HG02970 (cell line): ENCODE data around the gene TBXA2R.
"Not testable (repeated sequence)": the region's sequence is repeated elsewhere in the genome, so short reads cannot be mapped to it uniquely, and the experiment has no call there.

Experiments used
- ATAC-seq: cut with Tn5 transposase; IDR thresholded peaks from one replicate; pipeline ENCODE4 v1.9.1; 2021; ENCODE audit warnings: mild to moderate bottlenecking, moderate library complexity, moderate number of reproducible peaks; ENCODE audit not compliant: unreplicated experiment, low FRiP score

Gene TBXA2R

DNA sequence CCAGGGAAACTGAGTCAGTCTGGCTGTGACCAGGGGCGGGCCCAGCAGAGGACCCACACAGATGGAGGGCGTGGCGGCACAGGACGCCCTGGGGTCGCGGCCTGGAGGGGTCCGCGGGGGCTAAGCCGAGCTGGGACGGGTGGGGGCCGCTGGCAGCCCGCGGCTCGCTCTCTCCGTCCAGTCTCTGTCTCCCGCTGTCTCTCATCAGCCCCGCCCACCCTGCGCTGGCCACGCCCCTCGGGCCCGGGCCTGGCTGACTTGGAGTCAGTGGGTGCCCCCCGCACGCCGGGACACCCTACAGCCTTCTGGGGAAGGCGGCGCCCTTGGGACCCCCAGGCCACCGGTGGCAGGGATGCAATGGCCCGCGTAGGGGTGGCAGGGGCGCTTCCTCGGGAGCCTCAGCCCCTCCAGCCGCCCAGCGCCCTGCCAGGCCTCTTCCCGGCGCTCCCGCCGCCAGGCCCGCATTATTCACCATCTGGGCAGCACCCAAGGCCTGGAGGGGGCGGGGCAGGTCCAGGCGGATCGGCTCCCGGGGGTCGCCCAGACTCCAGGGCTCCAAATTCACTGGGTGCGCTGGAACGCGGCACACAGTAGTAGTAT, at the start of gene TBXA2R:
Gene TBXA2R, minus strand, starts transcription at position 186 of the 600 bp plus-strand sequence. CDS start 6,241 bp downstream, outside the sequence.
- no peak for ATAC-seq

DNA sequence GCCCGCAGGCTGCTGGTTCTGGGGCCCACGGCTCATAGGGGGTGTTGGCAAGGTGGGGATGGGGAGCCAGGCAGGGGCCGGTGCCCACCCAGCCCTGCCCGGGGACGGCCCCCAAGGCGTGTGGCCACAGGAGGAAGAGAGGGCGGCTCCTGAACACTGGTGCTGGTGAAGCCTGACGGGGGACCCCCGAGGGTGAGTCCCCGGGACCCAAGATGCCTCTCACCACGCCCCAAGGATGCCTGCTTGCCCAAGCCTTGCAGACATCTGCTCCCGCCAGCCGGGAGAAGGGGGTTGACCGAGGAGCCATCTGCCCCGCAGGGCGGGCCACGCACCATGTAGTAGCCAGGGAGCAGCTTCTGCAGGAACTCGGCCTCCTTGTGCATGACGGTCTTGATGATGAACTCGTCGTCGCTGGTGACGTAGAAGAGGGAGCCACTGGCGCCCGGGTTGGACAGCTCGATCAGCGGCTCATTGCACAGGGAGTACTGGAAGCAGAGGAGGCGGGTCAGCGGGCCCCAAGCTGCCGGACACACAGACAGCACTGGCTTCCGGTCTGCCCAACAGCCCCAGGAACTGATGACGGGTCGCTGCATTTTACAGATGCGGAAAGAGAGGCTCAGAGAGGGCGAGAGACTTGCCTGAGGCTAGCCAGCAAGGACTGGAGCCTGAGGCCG, 49.5 kb upstream of the TBXA2R start:
- no peak for ATAC-seq

GRCh38 chr19:3655402-3656072, 48.9 kb upstream of the TBXA2R start:
- ATAC-seq = no peak

- no peak for ATAC-seq
Measured at GRCh38 chr19:3653865-3654513, 47.3 kb upstream of the TBXA2R start.

GRCh38 chr19:3653081-3653795, 46.6 kb upstream of the TBXA2R start:
- no peak for ATAC-seq

GRCh38 chr19:3652422-3652821, 45.7 kb upstream of the TBXA2R start:
- no peak for ATAC-seq

GRCh38 chr19:3651684-3652083, 45.0 kb upstream of the TBXA2R start:
- no peak for ATAC-seq

DNA sequence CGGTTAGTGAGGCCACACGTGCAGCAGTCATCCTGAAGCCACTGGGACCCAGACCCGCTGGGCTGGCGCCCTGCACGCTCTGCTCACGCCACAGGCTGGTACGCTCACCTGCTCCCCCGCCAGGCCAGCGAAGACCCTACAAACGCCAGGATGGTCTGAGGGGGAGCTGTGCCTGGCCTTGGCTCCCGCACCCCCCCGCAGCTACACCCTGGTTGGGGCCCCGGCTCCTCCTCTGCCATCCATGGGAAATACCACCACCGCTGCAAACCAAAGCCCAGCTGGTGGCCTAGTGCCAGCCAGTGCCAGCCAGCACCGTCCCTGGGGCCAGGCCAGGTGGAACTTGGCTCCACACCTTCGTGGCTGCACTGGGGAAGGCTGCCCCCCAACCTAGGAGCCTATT, 43.2 kb upstream of the TBXA2R start:
- no peak for ATAC-seq

DNA sequence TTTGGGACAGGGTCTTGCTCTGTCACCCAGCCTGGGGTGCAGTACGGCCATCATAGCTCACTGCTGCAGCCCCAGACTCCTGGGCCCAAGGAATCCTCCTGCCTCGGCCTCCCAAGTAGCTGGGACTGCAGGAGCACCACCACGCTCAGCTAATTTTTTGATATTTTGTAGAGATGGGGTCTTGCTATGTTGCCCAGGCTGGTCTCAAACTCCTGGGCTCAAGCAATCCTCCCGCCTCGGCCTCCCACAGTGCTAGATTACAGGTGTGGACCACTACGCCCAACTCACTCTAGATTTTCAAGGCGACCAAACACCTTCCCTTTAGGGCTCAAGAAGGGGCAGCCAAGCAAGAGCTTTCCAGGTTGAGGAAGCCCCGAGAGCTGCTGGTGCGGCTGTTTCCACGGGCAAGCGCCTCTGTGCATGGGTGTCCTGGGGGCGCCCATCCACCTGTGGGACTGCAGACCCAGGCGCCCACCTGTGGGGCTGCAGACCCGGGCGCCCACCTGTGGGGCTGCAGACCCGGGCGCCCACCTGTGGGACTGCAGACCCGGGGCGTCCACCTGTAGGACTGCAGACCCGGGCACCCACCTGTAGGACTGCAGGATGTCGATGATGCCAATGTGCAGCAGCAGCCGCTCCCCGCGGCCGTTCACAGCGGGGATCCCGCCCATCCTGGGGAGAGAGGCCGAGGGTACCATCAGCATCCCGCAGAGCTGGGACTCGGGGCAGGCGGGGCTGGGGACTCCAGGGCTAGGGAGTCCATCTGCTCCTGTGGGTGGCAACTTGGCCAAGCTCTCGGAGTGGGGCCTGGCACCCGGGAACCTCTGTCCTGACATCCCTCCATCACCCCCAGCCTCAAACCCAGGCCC, 41.6 kb upstream of the TBXA2R start:
- ATAC-seq = no peak

GRCh38 chr19:3647102-3647501, 40.4 kb upstream of the TBXA2R start:
- not testable (repeated sequence) for ATAC-seq

DNA sequence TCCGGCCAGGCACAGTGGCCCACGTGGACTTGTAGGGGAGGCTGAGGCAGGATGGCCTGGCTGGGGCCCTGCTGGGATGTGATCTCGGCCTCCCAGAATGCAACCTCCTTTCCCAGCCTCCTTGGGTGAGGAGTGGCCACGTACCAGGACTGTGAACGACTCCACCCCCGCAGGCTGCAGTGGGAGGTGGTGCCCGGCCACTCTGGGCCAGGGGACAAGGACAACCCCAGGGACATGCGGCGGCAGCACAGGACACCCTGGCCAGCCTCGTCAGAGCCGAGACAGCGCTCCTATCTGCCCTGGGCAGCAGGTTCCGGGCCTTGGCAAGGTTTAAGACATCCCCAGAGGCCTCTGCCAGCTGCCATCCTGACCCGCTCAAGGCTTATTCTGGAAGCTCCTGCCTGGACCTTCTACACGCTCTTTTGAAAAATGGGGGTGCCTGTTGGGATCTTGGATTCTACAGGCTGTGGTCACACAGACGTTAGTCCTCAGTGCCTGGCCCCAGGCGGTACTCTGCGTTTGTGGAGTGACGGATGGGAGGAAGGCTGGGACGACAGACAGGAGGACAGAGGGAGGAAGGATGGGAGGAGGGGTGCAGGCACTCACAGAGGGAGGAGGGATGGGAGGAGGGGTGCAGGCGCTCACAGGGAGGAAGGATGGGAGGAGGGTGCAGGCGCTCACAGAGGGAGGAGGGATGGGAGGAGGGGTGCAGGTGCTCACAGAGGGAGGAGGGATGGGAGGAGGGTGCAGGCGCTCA, 39.8 kb upstream of the TBXA2R start:
- no peak for ATAC-seq

- ATAC-seq = no peak
Measured at GRCh38 chr19:3645726-3646125, 39.1 kb upstream of the TBXA2R start.

DNA sequence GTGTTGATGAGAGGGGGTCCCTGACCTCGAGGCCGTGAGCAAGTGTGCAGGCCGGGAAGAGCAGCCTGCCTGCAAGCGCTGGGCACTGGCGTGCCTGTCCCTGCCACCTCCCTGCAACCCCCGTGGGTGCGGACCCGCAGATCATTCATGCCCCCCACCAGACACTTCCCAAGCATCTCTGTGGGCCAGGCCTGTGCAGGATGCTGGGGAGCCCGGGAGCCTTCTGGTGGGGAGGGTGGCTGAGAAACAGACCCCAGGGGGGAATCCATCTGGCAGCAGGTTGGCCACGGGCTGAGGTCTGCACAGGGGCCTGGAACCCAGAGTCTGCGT, 38.4 kb upstream of the TBXA2R start:
- ATAC-seq = no peak

DNA sequence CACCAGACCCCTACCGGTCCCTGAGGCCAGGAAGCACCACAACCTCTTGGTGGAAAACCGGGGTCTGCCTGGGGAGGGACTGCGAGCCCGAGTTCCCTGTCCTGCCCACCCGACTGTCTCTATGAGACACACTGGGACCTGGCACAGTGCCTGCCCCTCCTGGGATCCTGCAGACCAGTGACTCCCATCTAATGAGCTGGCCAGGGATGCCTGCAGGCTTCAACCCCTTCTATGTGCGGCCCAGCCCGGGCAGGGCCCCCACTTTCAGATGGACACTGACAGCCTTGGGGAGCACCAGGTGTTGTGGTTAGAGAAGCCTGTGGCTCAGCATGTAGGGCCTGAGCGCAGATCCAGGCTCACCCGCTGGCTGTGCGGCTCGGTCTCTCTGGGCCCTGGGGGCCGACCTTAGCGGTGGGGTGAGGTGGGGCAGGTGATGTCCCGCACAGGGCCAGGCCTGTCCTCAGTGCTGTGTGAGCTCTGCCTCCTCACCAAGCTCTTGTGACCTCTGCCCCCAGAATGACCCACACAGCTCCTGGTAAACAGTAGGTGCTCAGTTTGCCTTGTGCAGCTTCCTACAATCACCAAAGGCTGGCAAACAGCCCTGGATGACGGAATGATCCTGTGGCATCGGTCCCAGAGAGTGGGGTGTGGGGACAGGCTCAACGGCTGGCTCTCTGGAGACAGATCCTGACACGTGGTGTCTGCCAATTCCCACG, 37.8 kb upstream of the TBXA2R start:
- ATAC-seq = no peak

DNA sequence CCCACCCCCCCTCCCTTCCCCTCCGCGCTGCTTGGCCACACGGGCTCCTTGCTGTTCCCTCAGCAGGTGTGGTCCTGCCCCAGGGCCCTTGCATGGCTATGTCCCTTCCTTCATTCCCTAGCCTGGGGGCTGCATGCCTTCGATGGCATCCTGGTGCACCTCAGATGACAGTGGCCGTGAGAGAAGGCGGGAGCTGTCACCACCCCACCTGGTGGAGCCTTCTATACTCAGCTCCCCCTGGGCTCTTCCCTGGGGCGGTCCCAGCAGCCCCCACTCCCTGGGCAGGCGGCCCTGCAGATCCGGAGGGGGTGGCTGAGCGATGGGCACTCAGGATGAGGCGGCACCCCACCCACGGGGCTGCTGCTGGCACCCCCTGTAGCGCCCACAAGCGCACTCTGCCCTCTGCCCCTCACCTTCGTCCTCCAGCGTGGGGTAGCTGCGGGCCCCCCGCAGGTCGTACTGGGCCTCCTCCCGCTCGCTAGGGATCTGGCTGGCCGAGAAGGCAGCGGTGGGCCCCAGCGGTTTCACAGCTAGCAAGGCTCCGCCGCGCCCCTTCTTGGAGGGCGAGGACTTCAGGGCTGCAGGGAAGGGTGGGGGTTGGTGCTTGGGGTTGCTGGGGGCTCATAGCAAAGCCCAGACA, 37.1 kb upstream of the TBXA2R start:
- ATAC-seq = no peak

- no peak for ATAC-seq
Measured at GRCh38 chr19:3642987-3643673, 36.5 kb upstream of the TBXA2R start.

GRCh38 chr19:3642296-3642695, 35.6 kb upstream of the TBXA2R start:
- no peak for ATAC-seq
